Liver (tissue), 9 donors: Measurements from ENCODE around the gene ARHGAP6. TPM values are rescaled to one million over a fixed set of nuclear protein-coding genes. Genes with fewer than 3 reads are reported as not detected.

Source experiments
- DNase-seq: peaks from one replicate; pipeline ENCODE4 v3.0.0-alpha.2; 2017; ENCODE audit warnings: low spot score
- H3K27ac ChIP-seq, 2 donors: one replicate each; pipeline ENCODE4 v1.7.0; 2013; ENCODE audit warnings: inconsistent platforms in 2 of 2, low read length in 2 of 2, control low read depth in 1 of 2, low read depth in 1 of 2, mild to moderate bottlenecking in 1 of 2
- H3K27me3 ChIP-seq, 4 donors: one replicate each; pipeline versions ENCODE4 v1.6.1 to v1.7.0; 2013; ENCODE audit warnings: low read length in 3 of 4, inconsistent platforms in 1 of 4, mild to moderate bottlenecking in 1 of 4, moderate library complexity in 1 of 4; ENCODE audit not compliant: control insufficient read depth in 4 of 4, insufficient read depth in 4 of 4
- H3K36me3 ChIP-seq, 4 donors: one replicate each; pipeline versions ENCODE4 v1.6.1 to v1.7.0; 2013; ENCODE audit warnings: low read length in 3 of 4, mild to moderate bottlenecking in 3 of 4, low read depth in 1 of 4, moderate library complexity in 1 of 4; ENCODE audit not compliant: control insufficient read depth in 4 of 4, insufficient read depth in 3 of 4
- H3K4me1 ChIP-seq, 4 donors: one replicate each; pipeline versions ENCODE4 v1.6.1 to v1.7.0; 2013; ENCODE audit warnings: low read length in 3 of 4, mild to moderate bottlenecking in 3 of 4, moderate library complexity in 1 of 4; ENCODE audit not compliant: control insufficient read depth in 4 of 4, insufficient read depth in 4 of 4
- H3K4me3 ChIP-seq, 3 donors: one replicate each; pipeline versions ENCODE4 v1.6.1 to v1.7.0; 2013; ENCODE audit warnings: low read length in 3 of 3, control low read depth in 1 of 3, low read depth in 1 of 3, mild to moderate bottlenecking in 1 of 3
- H3K9ac ChIP-seq, 2 donors: one replicate each; pipeline ENCODE4 v1.7.0; 2013; ENCODE audit warnings: low read length in 2 of 2, mild to moderate bottlenecking in 2 of 2, moderate library complexity in 2 of 2, control low read depth in 1 of 2, low read depth in 1 of 2
- H3K9me3 ChIP-seq, 4 donors: one replicate each; pipeline versions ENCODE4 v1.6.1 to v1.7.0; 2013; ENCODE audit warnings: low read length in 3 of 4; ENCODE audit not compliant: control insufficient read depth in 4 of 4
- ATF3 ChIP-seq: IDR thresholded peaks from 2 replicates; pipeline ENCODE4 v1.6.1; 2016; ENCODE audit warnings: antibody characterized with exemption
- CTCF ChIP-seq: fragments of 150-350 bp; IDR thresholded peaks from 2 replicates; pipeline ENCODE4 v1.5.1; 2017; ENCODE audit warnings: improper control_type of control experiment, low read depth, low read length; ENCODE audit not compliant: missing input control
- EGR1 ChIP-seq, 2 donors: IDR thresholded peaks; 2 replicates each; pipeline ENCODE4 v1.6.1; 2016 to 2018; ENCODE audit warnings: antibody characterized with exemption in 2 of 2, low read depth in 2 of 2
- FOXA2 ChIP-seq: IDR thresholded peaks from 2 replicates; pipeline ENCODE4 v1.6.1; 2016; ENCODE audit warnings: antibody characterized with exemption
- GABPA ChIP-seq, 2 donors: IDR thresholded peaks in 1 of 2; conservative IDR thresholded peaks in 1 of 2; 2 replicates each; pipeline ENCODE4 v1.6.1; 2016; ENCODE audit warnings: antibody characterized with exemption in 2 of 2, mild to moderate bottlenecking in 1 of 2, moderate library complexity in 1 of 2
- HNF4G ChIP-seq: IDR thresholded peaks from 2 replicates; pipeline ENCODE4 v1.6.1; 2016; ENCODE audit warnings: antibody characterized with exemption
- JUND ChIP-seq, 2 donors: IDR thresholded peaks; 2 replicates each; pipeline ENCODE4 v1.6.1; 2016; ENCODE audit warnings: antibody characterized with exemption in 2 of 2
- MAX ChIP-seq: IDR thresholded peaks from 2 replicates; pipeline ENCODE4 v1.6.1; 2016; ENCODE audit warnings: antibody characterized with exemption
- NR2F2 ChIP-seq: IDR thresholded peaks from 2 replicates; pipeline ENCODE4 v1.6.1; 2016; ENCODE audit warnings: antibody characterized with exemption
- RAD21 ChIP-seq, 2 donors: IDR thresholded peaks; 2 replicates each; pipeline ENCODE4 v1.6.1; 2016; ENCODE audit warnings: antibody characterized with exemption in 2 of 2, mild to moderate bottlenecking in 2 of 2
- REST ChIP-seq: IDR thresholded peaks from 2 replicates; pipeline ENCODE4 v1.6.1; 2016; ENCODE audit warnings: antibody characterized with exemption, mild to moderate bottlenecking
- RXRA ChIP-seq, 2 donors: IDR thresholded peaks; 2 replicates each; pipeline ENCODE4 v1.6.1; 2017 to 2018; ENCODE audit warnings: antibody characterized with exemption in 2 of 2, mild to moderate bottlenecking in 1 of 2
- SP1 ChIP-seq: IDR thresholded peaks from 2 replicates; pipeline ENCODE4 v1.6.1; 2018; ENCODE audit warnings: antibody characterized with exemption, mild to moderate bottlenecking
- TAF1 ChIP-seq: conservative IDR thresholded peaks from 2 replicates; pipeline ENCODE4 v1.6.1; 2016; ENCODE audit warnings: antibody characterized with exemption, mild to moderate bottlenecking
- YY1 ChIP-seq: IDR thresholded peaks from 2 replicates; pipeline ENCODE4 v1.6.1; 2016; ENCODE audit warnings: antibody characterized with exemption, mild to moderate bottlenecking
- ZBTB33 ChIP-seq: IDR thresholded peaks from 2 replicates; pipeline ENCODE4 v1.6.1; 2016; ENCODE audit warnings: antibody characterized with exemption
- WGBS: extraction: QIAGEN DNeasy Blood & Tissue Kit; methylation state at CpG from one replicate; pipeline ENCODE4 v1.1.7; 2013; 5-methylcytosine and 5-hydroxymethylcytosine counted together
- polyA plus RNA-seq, 2 donors: library from polyadenylated mRNA; stranded (reverse) in 1 of 2; unstranded in 1 of 2; fragments of 200-250 nt in 1 of 2; fragments of >200 nt in 1 of 2; fragmentation: Nextera tagmentation in 1 of 2; extraction: Ambion mirVana in 1 of 2; gene quantifications; one replicate each; pipeline versions ENCODE4 v1.2.1 to v1.2.3, GENCODE V29; 2013 to 2015
- total RNA-seq, 2 donors: library from RNA; depleted of rRNA; stranded (reverse); fragments of >200 nt; gene quantifications; one replicate each; pipeline ENCODE4 v1.2.3, GENCODE V29; 2014
- donor health status: healthy.
- donor health status: healthy.
- donor health status: healthy.
- donor health status: healthy.
- donor health status: healthy.

ARHGAP6 gene
- total and polyA plus RNA-seq, 4 donors: 0.10 to 2.2 (median 0.65) TPM

GRCh38 chrX:11185861-11186260 is 479.9 kb downstream of the ARHGAP6 start:
- Histone ChIP-seq H3K36me3 (no peaks in the 10 kb centered on the region), H3K9ac (no peak overlapping the region), H3K27me3 (no peaks in the 10 kb centered on the region), H3K9me3 (no peaks in the 10 kb centered on the region), H3K27ac (no peak overlapping the region), H3K4me1 (no peaks in the 10 kb centered on the region), H3K4me3 (no peak overlapping the region)
- TF ChIP-seq NR2F2 (no peak), HNF4G (no peak), RAD21 (IDR thresholded peaks at IDR 0.05) (no peak), ATF3 (no peak), GABPA (IDR thresholded peaks at IDR 0.05 in 1 of 2, conservative IDR thresholded peaks at IDR 0.05 in 1 of 2) (no peak), EGR1 (IDR thresholded peaks at IDR 0.05; ENCODE audit: low read depth in 2 of 2) (no peak), MAX (no peak), ZBTB33 (no peak), YY1 (no peak), CTCF (no peak), TAF1 (no peak), REST (no peak), JUND (IDR thresholded peaks at IDR 0.05) (no peak), RXRA (IDR thresholded peaks at IDR 0.05) (no peak), FOXA2 (no peak), SP1 (no peak)
- DNase-seq: no peak

- Histone ChIP-seq H3K27me3 (no peaks in the 10 kb centered on the region), H3K4me1 (no peaks in the 10 kb centered on the region), H3K36me3 (no peaks in the 10 kb centered on the region), H3K9me3 (no peaks in the 10 kb centered on the region), H3K27ac (no peak overlapping the region), H3K4me3 (no peak overlapping the region), H3K9ac (no peak overlapping the region)
- TF ChIP-seq FOXA2: no peak
- TF ChIP-seq ZBTB33: no peak
- no peak for TF ChIP-seq GABPA (IDR thresholded peaks at IDR 0.05 in 1 of 2, conservative IDR thresholded peaks at IDR 0.05 in 1 of 2)
- no peak for TF ChIP-seq SP1
- WGBS: 45% methylated on average over 5 of the region's 5 CpGs
- no peak for DNase-seq
These were observed 485.1 kb downstream of the ARHGAP6 start for GRCh38 chrX:11180571-11180970.
